Right lobe of liver (tissue), 4 donors: ENCODE data around the gene TRAPPC12.

Experiments used
- CTCF ChIP-seq, 4 donors: fragments of 200-600 bp in 3 of 4; fragments of 450-650 bp in 1 of 4; IDR thresholded peaks; one replicate each; pipeline versions ENCODE4 v1.5.1 to v1.8.0; 2016 to 2022; ENCODE audit warnings: antibody characterized with exemption in 4 of 4, mild to moderate bottlenecking in 2 of 4
- POLR2A ChIP-seq: fragments of 450-650 bp; IDR thresholded peaks from one replicate; pipeline ENCODE4 v1.6.1; 2017; ENCODE audit warnings: antibody characterized with exemption, mild to moderate bottlenecking
- donor health status: DM: no; HTN: no; CAD: no.
- donor health status: DM: no; HTN: no; CAD: no.
- donor health status: DM: no; HTN: yes; CAD: no.

- TF ChIP-seq CTCF (IDR thresholded peaks at IDR 0.05) (no peak), POLR2A (no peak)
These were observed 99.4 kb downstream of the TRAPPC12 start for GRCh38 chr2:3478846-3479385.
